A673 (cell line): ENCODE results near the gene SF3A2. TPM values are rescaled to one million over a fixed set of nuclear protein-coding genes. Genes with fewer than 3 reads are reported as not detected.
A peak's percentile ranks its signal among the peaks of the same experiment; 100 is the strongest.

Source experiments
- BruUV-seq: library from RNA; stranded (reverse); fragments of 400-500 nt; replicated peaks from 2 replicates; lab custom pipeline; 2021; lab: Mats Ljungman, UMichigan
- CTCF ChIA-PET: fragments of 300-600 bp; sonication (Branson Sonifier 250); formaldehyde crosslinking; loops from one replicate; lab custom pipeline; 2022; ENCODE audit warnings: antibody characterized with exemption; lab: Charles Lee
- POLR2A ChIA-PET: fragments of 300-600 bp; sonication (Branson Sonifier 250); formaldehyde crosslinking; loops from one replicate; lab custom pipeline; 2022; ENCODE audit warnings: antibody characterized with exemption; ENCODE audit not compliant: low non-redundant PET; lab: Charles Lee
- DNase-seq: peaks from one replicate; pipeline ENCODE4 v3.0.0-alpha.2; 2015; ENCODE audit warnings: low spot score
- H3K27ac ChIP-seq: fragments of 200-600 bp; sonication (generic); 2 replicates; pipeline ENCODE4 v1.5.1; 2016; ENCODE audit warnings: mixed run types, low read depth, mild to moderate bottlenecking, mixed read lengths, antibody characterized with exemption, low read length; ENCODE audit not compliant: poor library complexity, severe bottlenecking
- H3K27me3 ChIP-seq: fragments of 200-600 bp; sonication (generic); replicated peaks from 2 replicates; pipeline ENCODE4 v1.6.1; 2017; ENCODE audit warnings: mixed run types, low read depth, mild to moderate bottlenecking, mixed read lengths, antibody characterized with exemption, low read length; ENCODE audit not compliant: insufficient read depth, poor library complexity
- H3K36me3 ChIP-seq: fragments of 200-600 bp; sonication (generic); 2 replicates; pipeline ENCODE4 v1.6.1; 2016; ENCODE audit warnings: mixed run types, mild to moderate bottlenecking, mixed read lengths, antibody characterized with exemption, low read length; ENCODE audit not compliant: insufficient read depth, poor library complexity, severe bottlenecking
- H3K4me1 ChIP-seq: fragments of 200-600 bp; sonication (generic); 2 replicates; pipeline ENCODE4 v1.6.1; 2017; ENCODE audit warnings: mixed run types, mild to moderate bottlenecking, mixed read lengths, antibody characterized with exemption, low read length; ENCODE audit not compliant: insufficient read depth, poor library complexity, severe bottlenecking
- H3K4me3 ChIP-seq: fragments of 200-600 bp; sonication (generic); 2 replicates; pipeline ENCODE4 v1.5.1; 2016; ENCODE audit warnings: low read depth, mixed run types, mild to moderate bottlenecking, mixed read lengths, low read length; ENCODE audit not compliant: poor library complexity, severe bottlenecking
- H3K9me3 ChIP-seq: fragments of 200-600 bp; sonication (generic); 2 replicates; pipeline ENCODE4 v1.6.1; 2016; ENCODE audit warnings: mixed run types, low read depth, mild to moderate bottlenecking, mixed read lengths, antibody characterized with exemption, low read length; ENCODE audit not compliant: poor library complexity, severe bottlenecking
- EZH2 ChIP-seq: fragments of 200-600 bp; sonication (generic); IDR thresholded peaks from 2 replicates; pipeline ENCODE4 v1.6.1; 2017; ENCODE audit warnings: borderline replicate concordance, low read depth, mild to moderate bottlenecking, mixed read lengths, antibody characterized with exemption, low read length; ENCODE audit not compliant: poor library complexity, severe bottlenecking
- intact Hi-C: fragments of 100-400 bp; cut with micrococcal nuclease; formaldehyde crosslinking; loops from one replicate; pipeline ENCODE4 v1.10.0; 2022; ENCODE audit not compliant: unreplicated experiment
- total RNA-seq: library from RNA; stranded (reverse); gene quantifications from 2 replicates; pipeline ENCODE4 v1.2.3, GENCODE V29; 2021
- TF ChIP-seq, protein P1 (sequence below): fragments of 300-800, 200-600 bp; sonication (generic); conservative IDR thresholded peaks from 2 replicates; pipeline ENCODE4 v1.5.1; 2017; ENCODE audit warnings: low read depth, mild to moderate bottlenecking, antibody characterized with exemption, low read length, moderate library complexity, mixed read lengths

SF3A2 gene
- total RNA-seq, 1 experiment from 2014 or later, result 187 TPM

DNA sequence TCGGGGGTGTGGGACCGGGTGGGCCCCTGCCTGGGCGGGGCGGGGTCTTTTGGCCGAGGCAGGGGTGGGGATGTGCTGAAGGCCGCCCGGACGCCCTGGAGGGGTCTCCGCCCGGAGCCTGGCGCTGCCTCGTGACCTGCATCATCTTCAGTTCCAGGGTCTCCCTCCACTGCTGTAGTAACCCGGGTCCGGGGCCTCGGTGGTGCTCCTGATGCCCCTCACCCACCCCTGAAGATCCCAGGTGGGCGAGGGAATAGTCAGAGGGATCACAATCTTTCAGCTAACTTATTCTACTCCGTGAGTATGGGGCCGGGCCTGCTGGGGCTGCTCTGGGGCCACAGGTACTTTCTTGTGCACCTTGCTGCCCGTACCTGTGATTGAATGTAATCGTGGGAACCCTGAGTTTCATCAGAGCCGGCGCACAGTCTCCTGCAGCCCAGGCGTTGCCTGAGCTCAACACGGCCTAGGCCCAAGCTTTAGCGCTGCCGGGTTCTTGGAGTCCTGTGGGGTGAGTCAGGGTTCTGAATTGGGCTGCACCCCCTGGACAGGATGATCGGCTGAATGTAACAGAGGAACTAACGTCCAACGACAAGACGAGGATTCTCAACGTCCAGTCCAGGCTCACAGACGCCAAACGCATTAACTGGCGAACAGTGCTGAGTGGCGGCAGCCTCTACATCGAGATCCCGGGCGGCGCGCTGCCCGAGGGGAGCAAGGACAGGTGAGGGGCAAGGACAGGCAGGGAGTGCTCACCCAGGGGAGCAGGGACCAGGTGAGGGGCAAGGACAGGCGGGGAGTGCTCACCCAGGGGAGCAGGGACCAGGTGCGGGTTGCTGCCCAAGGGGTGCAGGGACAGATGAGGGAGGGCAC lies 34.8 kb downstream of the SF3A2 start:
- peaks cover 49% of the 10 kb centered on the region for H3K36me3 ChIP-seq
- ChIA-PET CTCF (no interaction called here), POLR2A (no interaction called here)
- no TSS peak for BruUV-seq
- peak overlapping the region; percentile 100 for H3K4me3 ChIP-seq
- peak overlapping the region; percentile 99 for H3K27ac ChIP-seq
- H3K27me3 ChIP-seq, result no peaks in the 10 kb centered on the region
- DNase-seq, result peak; percentile 58
- H3K4me1 ChIP-seq, result peaks cover 28% of the 10 kb centered on the region
- intact Hi-C loops, result loop anchor here (2.0 to 5.0 kb wide), 2 partner anchors 35 to 114 kb away; partner anchors contain the start of genes PLEKHJ1 and SF3A2
- no peak for TF ChIP-seq EZH2
- TF ChIP-seq, protein P1, sequence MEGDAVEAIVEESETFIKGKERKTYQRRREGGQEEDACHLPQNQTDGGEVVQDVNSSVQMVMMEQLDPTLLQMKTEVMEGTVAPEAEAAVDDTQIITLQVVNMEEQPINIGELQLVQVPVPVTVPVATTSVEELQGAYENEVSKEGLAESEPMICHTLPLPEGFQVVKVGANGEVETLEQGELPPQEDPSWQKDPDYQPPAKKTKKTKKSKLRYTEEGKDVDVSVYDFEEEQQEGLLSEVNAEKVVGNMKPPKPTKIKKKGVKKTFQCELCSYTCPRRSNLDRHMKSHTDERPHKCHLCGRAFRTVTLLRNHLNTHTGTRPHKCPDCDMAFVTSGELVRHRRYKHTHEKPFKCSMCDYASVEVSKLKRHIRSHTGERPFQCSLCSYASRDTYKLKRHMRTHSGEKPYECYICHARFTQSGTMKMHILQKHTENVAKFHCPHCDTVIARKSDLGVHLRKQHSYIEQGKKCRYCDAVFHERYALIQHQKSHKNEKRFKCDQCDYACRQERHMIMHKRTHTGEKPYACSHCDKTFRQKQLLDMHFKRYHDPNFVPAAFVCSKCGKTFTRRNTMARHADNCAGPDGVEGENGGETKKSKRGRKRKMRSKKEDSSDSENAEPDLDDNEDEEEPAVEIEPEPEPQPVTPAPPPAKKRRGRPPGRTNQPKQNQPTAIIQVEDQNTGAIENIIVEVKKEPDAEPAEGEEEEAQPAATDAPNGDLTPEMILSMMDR, result no peak
- H3K9me3 ChIP-seq, result no peaks in the 10 kb centered on the region

DNA sequence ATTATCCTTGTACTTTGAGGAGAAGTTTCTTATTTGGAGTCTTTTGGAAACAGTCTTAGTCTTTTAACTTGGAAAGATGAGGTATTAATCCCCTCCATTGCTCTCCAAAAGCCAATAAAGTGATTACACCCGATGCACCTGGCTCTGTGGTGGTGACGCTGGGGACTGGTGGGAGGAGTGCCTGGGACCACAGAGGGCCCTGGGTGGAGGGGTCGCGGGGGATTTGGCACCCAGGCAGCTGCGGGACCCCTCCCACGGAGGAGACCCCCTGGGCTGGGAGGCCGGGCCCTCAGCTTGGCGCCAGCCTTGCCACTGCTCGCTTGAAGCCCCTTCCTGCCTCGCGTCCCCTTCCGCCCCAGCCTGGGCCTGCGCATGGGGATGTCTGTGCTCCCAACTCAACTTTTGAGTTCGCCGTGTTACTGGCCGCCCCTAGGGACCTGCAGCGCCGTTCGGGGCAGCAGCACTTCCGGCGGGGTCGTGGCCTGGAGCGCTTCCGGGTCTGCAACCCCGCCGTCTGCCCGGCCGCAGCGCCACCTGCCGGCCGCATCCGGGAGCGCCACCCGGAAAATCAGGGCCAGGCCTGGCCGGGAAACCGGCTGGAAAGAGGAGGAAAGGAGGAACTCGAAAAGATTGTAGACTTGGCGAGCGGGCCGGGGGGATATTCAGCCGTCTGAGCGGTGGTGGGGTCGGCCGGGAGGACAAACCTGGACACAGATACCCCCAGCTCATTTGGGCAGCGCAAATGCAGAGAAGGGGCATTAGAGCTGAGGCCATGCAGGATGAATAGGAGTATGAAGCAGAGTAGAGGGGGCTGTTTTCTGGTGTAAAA lies 36.9 kb downstream of the SF3A2 start:
- Histone ChIP-seq H3K36me3 (peaks cover 49% of the 10 kb centered on the region), H3K4me3 (peak overlapping the region; percentile 100), H3K4me1 (peaks cover 21% of the 10 kb centered on the region), H3K27me3 (no peaks in the 10 kb centered on the region), H3K9me3 (no peaks in the 10 kb centered on the region), H3K27ac (peak overlapping the region; percentile 47)
- BruUV-seq, result no TSS peak
- POLR2A ChIA-PET, result no interaction called here
- peak; percentile 93 for DNase-seq
- CTCF ChIA-PET, result no interaction called here
- TF ChIP-seq, protein P1, result peak; percentile 98
- no peak for TF ChIP-seq EZH2
- intact Hi-C loops, result loop anchor here (2.0 to 5.0 kb wide), 2 partner anchors 37 to 116 kb away; partner anchors contain the start of genes PLEKHJ1 and SF3A2

DNA sequence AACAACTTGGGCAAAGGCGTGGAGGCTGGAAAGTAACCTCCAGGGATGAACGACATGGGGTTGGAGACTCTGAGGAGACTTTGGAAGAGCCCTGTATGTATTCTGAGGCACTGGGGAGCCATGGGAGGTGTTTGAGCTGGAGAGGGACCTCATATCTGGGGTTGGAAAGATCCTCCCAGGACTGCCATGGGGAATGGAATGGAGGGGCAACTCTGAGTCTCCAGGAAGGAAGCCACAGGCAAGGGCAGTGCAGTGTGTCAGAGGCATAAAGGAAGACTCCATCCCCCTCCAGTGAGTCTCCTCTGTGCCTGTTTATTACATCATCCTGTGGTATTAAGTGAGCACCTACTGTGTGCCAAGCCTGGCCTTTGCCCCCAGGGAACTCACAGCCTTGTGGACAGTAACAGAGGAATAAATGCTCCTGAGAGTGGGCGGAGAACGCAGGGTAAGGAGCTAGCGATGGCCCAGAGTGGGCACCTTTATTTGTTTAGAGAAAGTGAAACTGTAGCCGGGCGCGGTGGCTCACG lies 37.6 kb downstream of the SF3A2 start:
- CTCF ChIA-PET, result interaction anchor here (1.2 kb wide), 1 partner anchor 117 kb away, joined by 5 read pairs; no protein-coding TSS in a partner anchor
- no TSS peak for BruUV-seq

More for the DNA sequence above, 37.6 kb downstream of the SF3A2 start:
- H3K27ac ChIP-seq, result peak overlapping the region; percentile 47
- no peaks in the 10 kb centered on the region for H3K9me3 ChIP-seq
- H3K36me3 ChIP-seq, result peaks cover 49% of the 10 kb centered on the region
- TF ChIP-seq, protein P1, result no peak
- TF ChIP-seq EZH2, result no peak
- POLR2A ChIA-PET, result no interaction called here
- DNase-seq, result no peak
- intact Hi-C loops, result loop anchor here (5.0 kb wide), 1 partner anchor 117 kb away; no protein-coding TSS in a partner anchor
- no peaks in the 10 kb centered on the region for H3K27me3 ChIP-seq
- peak overlapping the region; percentile 100 for H3K4me3 ChIP-seq
- peaks cover 21% of the 10 kb centered on the region for H3K4me1 ChIP-seq
